ENCODE data around the gene FAM98B. TPM values are rescaled to one million over a fixed set of nuclear protein-coding genes. Genes with fewer than 3 reads are reported as not detected.

Gene FAM98B
- total RNA-seq, 6 donors from 2014 or later = 2.2 to 30.4 (median 15.8) TPM

DNA sequence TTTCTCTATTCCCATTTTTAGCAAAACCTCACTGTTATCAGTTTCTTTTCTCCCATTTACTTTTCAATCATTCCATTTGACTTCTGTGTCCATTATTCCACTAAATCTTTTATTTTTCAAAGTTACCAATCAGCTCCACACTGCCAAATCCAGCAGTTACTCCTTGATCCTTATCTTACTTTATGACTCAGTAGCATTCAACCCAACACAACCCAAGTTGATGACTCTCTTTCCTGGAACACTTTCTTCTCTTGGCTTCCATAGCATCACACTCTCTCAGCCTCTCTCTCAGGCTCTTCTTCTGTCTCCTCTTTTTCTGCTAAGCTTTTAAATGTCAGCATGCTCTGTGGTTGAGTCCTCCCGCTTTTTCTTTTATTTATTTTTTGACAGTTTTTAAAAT is 74.4 kb downstream of the FAM98B start:
- DNase-seq = no peak
- no peak overlapping the region for H3K27ac ChIP-seq
- H3K4me1 ChIP-seq = no peaks in the 10 kb centered on the region
- peak in 1 of 2 donors; percentile 85 for ATAC-seq (ENCODE audit: low FRiP score in 2 of 2)
- WGBS, 2 donors = 87 to 95% methylated on average over 1 of the region's 1 CpG
- H3K4me3 ChIP-seq = no peak overlapping the region
- H3K36me3 ChIP-seq = no peaks in the 10 kb centered on the region
- no peaks in the 10 kb centered on the region for H3K27me3 ChIP-seq
- TF ChIP-seq CTCF (IDR thresholded peaks at IDR 0.05) (no peak), POLR2AphosphoS5 (IDR thresholded peaks at IDR 0.05) (no peak), POLR2A (IDR thresholded peaks at IDR 0.05) (no peak), EP300 (IDR thresholded peaks at IDR 0.05) (no peak)
- no peaks in the 10 kb centered on the region for H3K9me3 ChIP-seq

DNA sequence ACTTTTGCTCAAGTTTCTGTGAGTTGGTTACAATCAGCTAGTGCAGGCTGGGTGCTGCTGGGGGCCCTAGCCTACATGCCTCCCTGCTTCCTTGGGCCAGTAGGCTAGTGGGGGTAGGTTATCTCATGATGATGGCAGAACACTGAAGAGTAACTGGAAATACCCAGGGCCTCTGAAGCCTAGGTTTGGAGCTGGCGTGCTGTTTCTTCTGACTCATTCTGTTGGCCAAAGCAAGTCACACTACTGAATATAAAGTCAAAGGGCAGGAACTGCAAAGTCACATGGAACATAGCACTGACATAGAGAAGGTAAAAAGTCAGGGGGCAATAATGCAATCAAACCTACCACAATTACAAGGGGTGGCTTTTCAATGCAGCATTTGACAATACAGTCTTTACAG is 76.2 kb downstream of the FAM98B start:
- no peak overlapping the region for H3K4me3 ChIP-seq
- H3K36me3 ChIP-seq = no peaks in the 10 kb centered on the region
- H3K27me3 ChIP-seq = no peaks in the 10 kb centered on the region
- ATAC-seq (ENCODE audit: low FRiP score in 2 of 2) (no peak), DNase-seq (no peak)
- 85 to 88% methylated on average over 1 of the region's 1 CpG for WGBS, 2 donors
- H3K9me3 ChIP-seq = no peaks in the 10 kb centered on the region
- H3K4me1 ChIP-seq = no peaks in the 10 kb centered on the region
- TF ChIP-seq EP300 (IDR thresholded peaks at IDR 0.05) = no peak
- TF ChIP-seq CTCF (IDR thresholded peaks at IDR 0.05) = no peak
- TF ChIP-seq POLR2AphosphoS5 (IDR thresholded peaks at IDR 0.05) = no peak
- TF ChIP-seq POLR2A (IDR thresholded peaks at IDR 0.05) = no peak
- H3K27ac ChIP-seq = no peak overlapping the region

- no peak for TF ChIP-seq CTCF (IDR thresholded peaks at IDR 0.05)
- no peak for TF ChIP-seq EP300 (IDR thresholded peaks at IDR 0.05)
- no peak for TF ChIP-seq POLR2AphosphoS5 (IDR thresholded peaks at IDR 0.05)
- no peak for TF ChIP-seq POLR2A (IDR thresholded peaks at IDR 0.05)
- Histone ChIP-seq H3K9me3 (no peaks in the 10 kb centered on the region), H3K27me3 (no peaks in the 10 kb centered on the region), H3K4me3 (no peak overlapping the region), H3K27ac (no peak overlapping the region), H3K36me3 (no peaks in the 10 kb centered on the region), H3K4me1 (no peaks in the 10 kb centered on the region)
- ATAC-seq (ENCODE audit: low FRiP score in 2 of 2) (no peak), DNase-seq (no peak)
- 85 to 86% methylated on average over 4 of the region's 4 CpGs for WGBS, 2 donors
Measured at GRCh38 chr15:38531509-38531908, 77.6 kb downstream of the FAM98B start.

DNA sequence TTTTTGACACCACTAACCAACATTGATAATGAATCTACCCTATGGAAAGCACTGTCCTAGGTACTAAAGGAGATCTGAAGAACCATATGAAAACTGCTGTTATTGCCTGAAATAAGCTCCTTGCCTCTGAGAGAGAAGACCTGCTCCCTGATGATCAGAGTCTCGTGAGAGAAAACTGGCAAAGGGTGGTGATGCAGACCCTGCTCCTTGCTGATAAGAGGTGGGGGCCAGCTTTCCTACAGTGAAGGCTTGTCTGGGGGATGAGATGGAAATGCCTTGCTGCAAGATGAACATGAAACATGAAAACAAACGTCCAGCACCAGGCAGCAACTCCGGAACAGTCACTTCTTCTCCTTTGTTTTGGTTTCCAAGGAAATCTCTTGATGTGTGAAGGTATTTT is 78.8 kb downstream of the FAM98B start:
- DNase-seq (no peak), ATAC-seq (ENCODE audit: low FRiP score in 2 of 2) (no peak)
- Histone ChIP-seq H3K27ac (no peak overlapping the region), H3K9me3 (no peaks in the 10 kb centered on the region), H3K36me3 (no peaks in the 10 kb centered on the region), H3K4me1 (no peaks in the 10 kb centered on the region), H3K4me3 (no peak overlapping the region), H3K27me3 (no peaks in the 10 kb centered on the region)
- TF ChIP-seq POLR2A (IDR thresholded peaks at IDR 0.05) = no peak
- TF ChIP-seq CTCF (IDR thresholded peaks at IDR 0.05) = no peak
- TF ChIP-seq POLR2AphosphoS5 (IDR thresholded peaks at IDR 0.05) = no peak
- TF ChIP-seq EP300 (IDR thresholded peaks at IDR 0.05) = no peak
- 82 to 86% methylated on average over 3 of the region's 3 CpGs for WGBS, 2 donors

- TF ChIP-seq CTCF (IDR thresholded peaks at IDR 0.05) (no peak), POLR2AphosphoS5 (IDR thresholded peaks at IDR 0.05) (no peak), EP300 (IDR thresholded peaks at IDR 0.05) (no peak), POLR2A (IDR thresholded peaks at IDR 0.05) (no peak)
- no peaks in the 10 kb centered on the region for H3K36me3 ChIP-seq
- no peak overlapping the region for H3K27ac ChIP-seq
- no peaks in the 10 kb centered on the region for H3K9me3 ChIP-seq
- DNase-seq = no peak
- ATAC-seq (ENCODE audit: low FRiP score in 2 of 2) = no peak
- no peak overlapping the region for H3K4me3 ChIP-seq
- WGBS, 2 donors = 58 to 78% methylated on average over 6 of the region's 6 CpGs
- H3K4me1 ChIP-seq = no peaks in the 10 kb centered on the region
- H3K27me3 ChIP-seq = no peaks in the 10 kb centered on the region
Measured at GRCh38 chr15:38533416-38533915, 79.5 kb downstream of the FAM98B start.
